H1 (cell line): ENCODE data around the gene KCNH1. TPM values are rescaled to one million over a fixed set of nuclear protein-coding genes. Genes with fewer than 3 reads are reported as not detected.

Source experiments
- CTCF ChIA-PET: fragments of 300-600 bp; sonication (Branson Sonifier 250); formaldehyde crosslinking; loops from one replicate; lab custom pipeline; 2021; ENCODE audit not compliant: partially characterized antibody; lab: Charles Lee
- POLR2A ChIA-PET: fragments of 300-600 bp; sonication (Branson Sonifier 250); formaldehyde crosslinking; loops from one replicate; lab custom pipeline; 2021; ENCODE audit warnings: inconsistent platforms; ENCODE audit not compliant: partially characterized antibody; lab: Charles Lee
- DNase-seq, 2 experiments: peaks; one replicate each; pipeline versions ENCODE4 v3.0.0 to v3.0.0-alpha.2; 2010 to 2022; ENCODE audit warnings: low spot score in 2 of 2, low read depth in 1 of 2, mixed read lengths in 1 of 2
- FAIRE-seq: peaks from 2 replicates; lab custom pipeline; 2011; peaks lifted over from hg19 to GRCh38; lab: Jason Lieb, UNC
- H2AFZ ChIP-seq: 2 replicates; pipeline ENCODE4 v1.8.1; 2012; ENCODE audit warnings: low read length, inconsistent platforms
- H2AK5ac ChIP-seq: 2 replicates; pipeline ENCODE4 v1.6.1; 2013; ENCODE audit warnings: low read depth, low read length
- H2BK120ac ChIP-seq: replicated peaks from 2 replicates; pipeline ENCODE3; 2013; ENCODE audit warnings: low read depth, low read length, inconsistent platforms
- H2BK12ac ChIP-seq: 2 replicates; pipeline ENCODE4 v1.6.1; 2013; ENCODE audit warnings: low read depth, low read length
- H2BK15ac ChIP-seq: 2 replicates; pipeline ENCODE4 v1.6.1; 2013; ENCODE audit warnings: low read length
- H2BK20ac ChIP-seq: 2 replicates; pipeline ENCODE4 v1.6.1; 2013; ENCODE audit warnings: low read length
- H2BK5ac ChIP-seq: 2 replicates; pipeline ENCODE4 v1.6.1; 2013; ENCODE audit warnings: low read depth, low read length
- H3K14ac ChIP-seq: 2 replicates; pipeline ENCODE4 v1.6.1; 2013; ENCODE audit warnings: inconsistent platforms; ENCODE audit not compliant: insufficient read length
- H3K18ac ChIP-seq: 2 replicates; pipeline ENCODE4 v1.6.1; 2013; ENCODE audit warnings: low read length; ENCODE audit errors: extremely low read depth
- H3K23ac ChIP-seq: 2 replicates; pipeline ENCODE4 v1.6.1; 2013; ENCODE audit warnings: inconsistent platforms; ENCODE audit not compliant: insufficient read length
- H3K23me2 ChIP-seq: 2 replicates; pipeline ENCODE4 v1.6.1; 2013; ENCODE audit warnings: low read depth, low read length
- H3K27ac ChIP-seq: 2 replicates; pipeline ENCODE4 v1.6.1; 2011; ENCODE audit warnings: low read depth, low read length, inconsistent platforms
- H3K27me3 ChIP-seq, 4 experiments: replicated peaks in 1 of 4; 1 replicate in 1 of 4; 2 replicates in 3 of 4; pipeline versions ENCODE4 v1.6.1 to v1.8.1; 2011 to 2013; ENCODE audit warnings: low read length in 3 of 4, mild to moderate bottlenecking in 3 of 4, inconsistent platforms in 2 of 4, mixed read lengths in 2 of 4, moderate library complexity in 1 of 4; ENCODE audit not compliant: control insufficient read depth in 3 of 4, insufficient read depth in 3 of 4; ENCODE audit errors: extremely low read depth in 1 of 4
- H3K36me3 ChIP-seq, 4 experiments: 2 replicates each; pipeline versions ENCODE4 v1.6.1 to v1.8.1; 2011 to 2013; ENCODE audit warnings: mild to moderate bottlenecking in 4 of 4, low read length in 3 of 4, moderate library complexity in 2 of 4, control low read depth in 1 of 4, inconsistent platforms in 1 of 4; ENCODE audit not compliant: insufficient read depth in 4 of 4, control insufficient read depth in 2 of 4
- H3K4ac ChIP-seq: replicated peaks from 2 replicates; pipeline ENCODE3; 2013; ENCODE audit warnings: low read length, low read depth, mixed read lengths, inconsistent platforms; ENCODE audit not compliant: insufficient read length
- H3K4me1 ChIP-seq, 4 experiments: replicated peaks in 1 of 4; 1 replicate in 1 of 4; 2 replicates in 3 of 4; pipeline versions ENCODE4 v1.6.1 to v1.8.1; 2011 to 2013; ENCODE audit warnings: low read length in 3 of 4, inconsistent platforms in 2 of 4, mixed read lengths in 1 of 4; ENCODE audit not compliant: insufficient read depth in 4 of 4, control insufficient read depth in 3 of 4
- H3K4me2 ChIP-seq, 2 experiments: 2 replicates each; pipeline versions ENCODE4 v1.6.1 to v1.8.1; 2011 to 2013; ENCODE audit warnings: low read depth in 2 of 2, low read length in 2 of 2, control low read depth in 1 of 2, inconsistent platforms in 1 of 2, mild to moderate bottlenecking in 1 of 2; ENCODE audit not compliant: insufficient read depth in 1 of 2
- H3K4me3 ChIP-seq, 4 experiments: fragments of 200-600, 300-600 bp in 1 of 4; sonication (generic), shearing (Covaris generic), sonication (Bioruptor Twin) in 1 of 4; 2 replicates each; pipeline versions ENCODE4 v1.5.1 to v1.8.1; 2011 to 2016; ENCODE audit warnings: low read length in 4 of 4, low read depth in 3 of 4, control low read depth in 2 of 4, inconsistent platforms in 2 of 4, mild to moderate bottlenecking in 2 of 4, mixed read lengths in 1 of 4, moderate library complexity in 1 of 4; ENCODE audit not compliant: insufficient read depth in 2 of 4; ENCODE audit errors: extremely low read depth in 1 of 4
- H3K56ac ChIP-seq: replicated peaks from 2 replicates; pipeline ENCODE3; 2013; ENCODE audit warnings: low read depth, mild to moderate bottlenecking, mixed read lengths, low read length, inconsistent platforms; ENCODE audit not compliant: insufficient read length
- H3K79me1 ChIP-seq: 2 replicates; pipeline ENCODE4 v1.6.1; 2013; ENCODE audit warnings: low read depth, low read length, control low read depth
- H3K79me2 ChIP-seq, 2 experiments: 2 replicates each; pipeline versions ENCODE4 v1.6.1 to v1.8.1; 2012 to 2013; ENCODE audit warnings: low read length in 2 of 2, mild to moderate bottlenecking in 2 of 2, inconsistent platforms in 1 of 2; ENCODE audit not compliant: insufficient read depth in 2 of 2, control insufficient read depth in 1 of 2
- H3K9ac ChIP-seq, 4 experiments: replicated peaks in 1 of 4; 1 replicate in 1 of 4; 2 replicates in 3 of 4; pipeline versions ENCODE4 v1.6.1 to v1.8.1; 2011 to 2013; ENCODE audit warnings: low read depth in 3 of 4, low read length in 3 of 4, control low read depth in 2 of 4, mild to moderate bottlenecking in 2 of 4, moderate library complexity in 2 of 4, inconsistent platforms in 1 of 4; ENCODE audit errors: extremely low read depth in 1 of 4
- H3K9me3 ChIP-seq, 2 experiments: 2 replicates each; pipeline versions ENCODE4 v1.6.1 to v1.8.1; 2012 to 2013; ENCODE audit warnings: mild to moderate bottlenecking in 2 of 2, moderate library complexity in 2 of 2, control low read depth in 1 of 2, inconsistent platforms in 1 of 2, low read depth in 1 of 2, low read length in 1 of 2, mixed read lengths in 1 of 2; ENCODE audit not compliant: insufficient read depth in 2 of 2
- H4K20me1 ChIP-seq, 2 experiments: replicated peaks in 1 of 2; 2 replicates each; pipeline versions ENCODE3 to v1.8.1; 2011 to 2013; ENCODE audit warnings: inconsistent platforms in 2 of 2, low read length in 2 of 2, mild to moderate bottlenecking in 1 of 2; ENCODE audit not compliant: insufficient read depth in 2 of 2, control insufficient read depth in 1 of 2
- H4K5ac ChIP-seq: 2 replicates; pipeline ENCODE4 v1.6.1; 2013; ENCODE audit warnings: low read length, low read depth, mixed read lengths, inconsistent platforms; ENCODE audit not compliant: insufficient read length
- H4K8ac ChIP-seq: 2 replicates; pipeline ENCODE4 v1.8.0; 2013; ENCODE audit warnings: mild to moderate bottlenecking, moderate library complexity, low read length, inconsistent platforms; ENCODE audit not compliant: insufficient read depth; ENCODE audit errors: extremely low read depth
- H4K91ac ChIP-seq: replicated peaks from 2 replicates; pipeline ENCODE3; 2013; ENCODE audit warnings: low read length, mixed read lengths, inconsistent platforms; ENCODE audit not compliant: insufficient read length
- CREB1 ChIP-seq: IDR thresholded peaks from 2 replicates; pipeline ENCODE4 v1.6.1; 2012; ENCODE audit warnings: inconsistent platforms
- NANOG ChIP-seq: IDR thresholded peaks from 2 replicates; pipeline ENCODE4 v1.6.1; 2011; ENCODE audit warnings: low read length, low read depth, mild to moderate bottlenecking, inconsistent platforms; ENCODE audit not compliant: insufficient read depth, poor library complexity, severe bottlenecking
- POLR2A ChIP-seq, 2 experiments: IDR thresholded peaks; 1 replicate in 1 of 2; 2 replicates in 1 of 2; pipeline ENCODE4 v1.6.1; 2011; ENCODE audit warnings: low read depth in 2 of 2, low read length in 2 of 2, mild to moderate bottlenecking in 2 of 2; ENCODE audit errors: control extremely low read depth in 1 of 2
- POLR2AphosphoS5 ChIP-seq: IDR thresholded peaks from 2 replicates; pipeline ENCODE4 v1.6.1; 2011; ENCODE audit warnings: low read depth, low read length
- SRF ChIP-seq: IDR thresholded peaks from 2 replicates; pipeline ENCODE4 v1.6.1; 2011; ENCODE audit warnings: mild to moderate bottlenecking, low read depth, low read length, moderate library complexity
- WGBS, 2 experiments: shearing (Covaris generic) in 1 of 2; methylation state at CpG; one replicate each; pipeline versions ENCODE4 v1.1.6 to v1.1.7; 2013 to 2015; ENCODE audit warnings: low lambda C conversion rate in 2 of 2, mixed read lengths in 2 of 2, inconsistent platforms in 1 of 2, low coverage in 1 of 2, missing lambda C conversion rate in 1 of 2; ENCODE audit not compliant: insufficient replicate concordance in 2 of 2, insufficient coverage in 1 of 2, insufficient read length in 1 of 2; ENCODE audit errors: extremely low coverage in 1 of 2, missing lambda C conversion rate in 1 of 2; 5-methylcytosine and 5-hydroxymethylcytosine counted together
- polyA plus RNA-seq, 7 experiments: library from polyadenylated mRNA; depleted of rRNA in 3 of 7; stranded (reverse) in 5 of 7; unstranded in 2 of 7; fragments of >200 nt in 5 of 7; fragments of 200-250 nt in 2 of 7; gene quantifications; 1 replicate in 5 of 7; 2 replicates in 1 of 7; 4 replicates in 1 of 7; pipeline versions ENCODE4 v1.2.1 to v1.2.3, GENCODE V29; 2011 to 2013; ENCODE audit warnings: missing spikeins in 2 of 7, mixed read lengths in 2 of 7
- total RNA-seq: library from RNA; stranded (reverse); fragmentation: NEBNext Ultra II Directional; extraction: Animal tissue kit (Norgen Biotek cat#: 25700); gene quantifications from 2 replicates; pipeline ENCODE4 v1.2.1, GENCODE V29; 2021

KCNH1 gene
- total and polyA plus RNA-seq, 2 of the 8 experiments (the other 6 are each of a cell fraction or from before 2014, with no cell fraction given): 0.27 to 0.34 TPM

- H3K23ac ChIP-seq: no peak overlapping the region
- no peak overlapping the region for H3K18ac ChIP-seq
- H3K9ac ChIP-seq: no peak overlapping the region
- H4K5ac ChIP-seq: no peak overlapping the region
- H3K4ac ChIP-seq: no peak overlapping the region
- no peaks in the 10 kb centered on the region for H3K79me2 ChIP-seq
- WGBS, 2 experiments: 90% methylated on average over 6 of the region's 6 CpGs; no CpG with 5 or more reads in 1 of the 2 experiments
- no peak overlapping the region for H4K8ac ChIP-seq
- no peak overlapping the region for H4K91ac ChIP-seq
- H2BK15ac ChIP-seq: no peak overlapping the region
- H2AFZ ChIP-seq: no peak overlapping the region
- FAIRE-seq (no peak), DNase-seq (no peak)
- H4K20me1 ChIP-seq: no peaks in the 10 kb centered on the region
- H3K9me3 ChIP-seq: peaks cover 0 to 7% of the 10 kb centered on the region in 2 experiments; a peak in 1 of 4 replicates
- H2BK5ac ChIP-seq: no peak overlapping the region
- no peak overlapping the region for H2BK20ac ChIP-seq
- H3K4me3 ChIP-seq: no peak overlapping the region
- no peak for TF ChIP-seq POLR2A (IDR thresholded peaks at IDR 0.05; ENCODE audit: control extremely low read depth in 1 of 2, low read depth in 2 of 2, low read length in 2 of 2)
- no peak for TF ChIP-seq NANOG
- TF ChIP-seq SRF: no peak
- no peak for TF ChIP-seq POLR2AphosphoS5
- TF ChIP-seq CREB1: no peak
- CTCF ChIA-PET: interaction anchor here (0.9 kb wide), 1 partner anchor 20 kb away, joined by 3 read pairs; the partner anchor contains the start of gene KCNH1
- no peak overlapping the region for H2BK12ac ChIP-seq
- H3K36me3 ChIP-seq: no peaks in the 10 kb centered on the region
- H3K56ac ChIP-seq: no peak overlapping the region
- H3K4me1 ChIP-seq: no peaks in the 10 kb centered on the region
- no peak overlapping the region for H3K14ac ChIP-seq
- H3K27ac ChIP-seq: no peak overlapping the region
- H3K23me2 ChIP-seq: no peaks in the 10 kb centered on the region
- no peak overlapping the region for H2AK5ac ChIP-seq
- H3K27me3 ChIP-seq: no peaks in the 10 kb centered on the region
- no peaks in the 10 kb centered on the region for H3K79me1 ChIP-seq
- no peak overlapping the region for H3K4me2 ChIP-seq
- no peak overlapping the region for H2BK120ac ChIP-seq
- POLR2A ChIA-PET: no interaction called here
Measured at GRCh38 chr1:211114446-211114845, 19.5 kb downstream of the KCNH1 start.
